Measurements from ENCODE around the gene ANKRD44.
"Not testable (repeated sequence)": the region's sequence is repeated elsewhere in the genome, so short reads cannot be mapped to it uniquely, and the experiment has no call there.

The ANKRD44 gene

GRCh38 chr2:197090742-197091367 lies 219.7 kb downstream of the ANKRD44 start:
- in situ Hi-C loops (cut with MboI; ENCODE audit: low sequenced_read_pairs) = no loop called here

GRCh38 chr2:197089655-197090054 lies 220.9 kb downstream of the ANKRD44 start:
- in situ Hi-C loops (cut with MboI; ENCODE audit: low sequenced_read_pairs) = no loop called here

GRCh38 chr2:197088694-197089093 lies 221.9 kb downstream of the ANKRD44 start:
- in situ Hi-C loops (cut with MboI; ENCODE audit: low sequenced_read_pairs) = no loop called here

- in situ Hi-C loops (cut with MboI; ENCODE audit: low sequenced_read_pairs) = no loop called here
Observed at GRCh38 chr2:197086500-197086899, 224.1 kb downstream of the ANKRD44 start.

- in situ Hi-C loops (cut with MboI; ENCODE audit: low sequenced_read_pairs) = no loop called here
Observed at GRCh38 chr2:197085665-197086064, 224.9 kb downstream of the ANKRD44 start.

- in situ Hi-C loops (cut with MboI; ENCODE audit: low sequenced_read_pairs) = no loop called here
Observed at GRCh38 chr2:197081294-197081693, 229.3 kb downstream of the ANKRD44 start.

- in situ Hi-C loops (cut with MboI; ENCODE audit: low sequenced_read_pairs) = no loop called here
Observed at GRCh38 chr2:197080578-197081216, 229.9 kb downstream of the ANKRD44 start.

- in situ Hi-C loops (cut with MboI; ENCODE audit: low sequenced_read_pairs) = no loop called here
Observed at GRCh38 chr2:197079832-197080555, 230.6 kb downstream of the ANKRD44 start.

GRCh38 chr2:197079414-197079813 lies 231.2 kb downstream of the ANKRD44 start:
- in situ Hi-C loops (cut with MboI; ENCODE audit: low sequenced_read_pairs) = no loop called here

GRCh38 chr2:197078535-197078934 lies 232.0 kb downstream of the ANKRD44 start:
- in situ Hi-C loops (cut with MboI; ENCODE audit: low sequenced_read_pairs) = no loop called here

- in situ Hi-C loops (cut with MboI; ENCODE audit: low sequenced_read_pairs) = no loop called here
Observed at GRCh38 chr2:197077336-197077735, 233.2 kb downstream of the ANKRD44 start.

- in situ Hi-C loops (cut with MboI; ENCODE audit: low sequenced_read_pairs) = no loop called here
Observed at GRCh38 chr2:197076652-197077051, 233.9 kb downstream of the ANKRD44 start.

- in situ Hi-C loops (cut with MboI; ENCODE audit: low sequenced_read_pairs) = no loop called here
Observed at GRCh38 chr2:197075754-197076337, 234.7 kb downstream of the ANKRD44 start.

- in situ Hi-C loops (cut with MboI; ENCODE audit: low sequenced_read_pairs) = no loop called here
Observed at GRCh38 chr2:197075281-197075680, 235.3 kb downstream of the ANKRD44 start.

- in situ Hi-C loops (cut with MboI; ENCODE audit: low sequenced_read_pairs) = no loop called here
Observed at GRCh38 chr2:197073701-197074433, 236.7 kb downstream of the ANKRD44 start.

- in situ Hi-C loops (cut with MboI; ENCODE audit: low sequenced_read_pairs) = no loop called here
Observed at GRCh38 chr2:197073270-197073669, 237.3 kb downstream of the ANKRD44 start.

GRCh38 chr2:197072533-197072932 lies 238.0 kb downstream of the ANKRD44 start:
- in situ Hi-C loops (cut with MboI; ENCODE audit: low sequenced_read_pairs) = no loop called here

- in situ Hi-C loops (cut with MboI; ENCODE audit: low sequenced_read_pairs) = no loop called here
Observed at GRCh38 chr2:197071790-197072436, 238.7 kb downstream of the ANKRD44 start.

- in situ Hi-C loops (cut with MboI; ENCODE audit: low sequenced_read_pairs) = no loop called here
Observed at GRCh38 chr2:197071213-197071612, 239.4 kb downstream of the ANKRD44 start.

- in situ Hi-C loops (cut with MboI; ENCODE audit: low sequenced_read_pairs) = no loop called here
Observed at GRCh38 chr2:197069958-197070357, 240.6 kb downstream of the ANKRD44 start.

GRCh38 chr2:197062574-197062973 lies 248.0 kb downstream of the ANKRD44 start:
- in situ Hi-C loops (cut with MboI; ENCODE audit: low sequenced_read_pairs) = not testable (repeated sequence)
